Lung (tissue), 12 donors: Measurements from ENCODE around the gene TFDP1. TPM values are rescaled to one million over a fixed set of nuclear protein-coding genes. Genes with fewer than 3 reads are reported as not detected.
A peak's percentile ranks its signal among the peaks of the same experiment; 100 is the strongest.

ENCODE experiments used
- ATAC-seq: fragments of 200-7000 bp; cut with Tn5 transposase; one replicate; pipeline ENCODE4 v1.9.1; 2020; ENCODE audit warnings: moderate number of reproducible peaks; ENCODE audit not compliant: insufficient read depth, low FRiP score
- DNase-seq, 3 donors: peaks; one replicate each; pipeline ENCODE4 v3.0.0-alpha.2; 2013 to 2017
- H3K27ac ChIP-seq, 2 donors: one replicate each; pipeline ENCODE4 v1.5.1; 2013; ENCODE audit warnings: mild to moderate bottlenecking in 2 of 2, moderate library complexity in 2 of 2, control low read depth in 1 of 2, inconsistent platforms in 1 of 2, low read depth in 1 of 2, low read length in 1 of 2
- H3K27me3 ChIP-seq, 3 donors: one replicate each; pipeline ENCODE4 v1.5.1; 2013; ENCODE audit warnings: low read length in 2 of 3; ENCODE audit not compliant: control insufficient read depth in 3 of 3, insufficient read depth in 3 of 3
- H3K36me3 ChIP-seq, 4 donors: one replicate each; pipeline ENCODE4 v1.5.1; 2013; ENCODE audit warnings: low read length in 4 of 4, mild to moderate bottlenecking in 1 of 4, moderate library complexity in 1 of 4; ENCODE audit not compliant: control insufficient read depth in 4 of 4, insufficient read depth in 4 of 4
- H3K4me1 ChIP-seq, 5 donors: one replicate each; pipeline ENCODE4 v1.5.1; 2013; ENCODE audit warnings: low read length in 5 of 5, mild to moderate bottlenecking in 2 of 5, moderate library complexity in 1 of 5; ENCODE audit not compliant: control insufficient read depth in 5 of 5, insufficient read depth in 5 of 5
- H3K4me3 ChIP-seq: one replicate; pipeline ENCODE4 v1.5.1; 2013; ENCODE audit warnings: mild to moderate bottlenecking, control low read depth, moderate library complexity
- H3K9ac ChIP-seq, 2 donors: one replicate each; pipeline ENCODE4 v1.5.1; 2013; ENCODE audit warnings: low read length in 2 of 2, control low read depth in 1 of 2; ENCODE audit not compliant: insufficient read depth in 1 of 2
- H3K9me3 ChIP-seq, 4 donors: one replicate each; pipeline ENCODE4 v1.5.1; 2013; ENCODE audit warnings: low read length in 3 of 4, mild to moderate bottlenecking in 1 of 4, moderate library complexity in 1 of 4; ENCODE audit not compliant: control insufficient read depth in 4 of 4, insufficient read depth in 3 of 4
- WGBS, 2 donors: extraction: QIAGEN DNeasy Blood & Tissue Kit; methylation state at CpG; one replicate each; pipeline ENCODE4 v1.1.7; 2013; 5-methylcytosine and 5-hydroxymethylcytosine counted together
- polyA plus RNA-seq, 2 donors: library from polyadenylated mRNA; stranded (reverse); fragments of 200-250 nt; gene quantifications; one replicate each; pipeline ENCODE4 v1.2.1, GENCODE V29; 2013
- total RNA-seq, 2 donors: library from RNA; depleted of rRNA in 1 of 2; stranded (reverse); fragments of >200 nt in 1 of 2; gene quantifications; one replicate each; pipeline ENCODE4 v1.2.1, GENCODE V29; 2014 to 2021
- TF ChIP-seq, protein P1 (sequence below): IDR thresholded peaks from 2 replicates; pipeline ENCODE4 v1.5.1; 2012; ENCODE audit warnings: mild to moderate bottlenecking; ENCODE audit errors: control extremely low read depth, extremely low read depth
- donor health status: control.
- donor health status: control.
- donor health status: Bipolar disorder and iron deficiency.
- donor health status: healthy.
- donor health status: DM: yes; HTN: yes; CAD: no.

TFDP1 gene
- total and polyA plus RNA-seq, 4 donors, result 19.6 to 44.2 (median 40.3) TPM

DNA sequence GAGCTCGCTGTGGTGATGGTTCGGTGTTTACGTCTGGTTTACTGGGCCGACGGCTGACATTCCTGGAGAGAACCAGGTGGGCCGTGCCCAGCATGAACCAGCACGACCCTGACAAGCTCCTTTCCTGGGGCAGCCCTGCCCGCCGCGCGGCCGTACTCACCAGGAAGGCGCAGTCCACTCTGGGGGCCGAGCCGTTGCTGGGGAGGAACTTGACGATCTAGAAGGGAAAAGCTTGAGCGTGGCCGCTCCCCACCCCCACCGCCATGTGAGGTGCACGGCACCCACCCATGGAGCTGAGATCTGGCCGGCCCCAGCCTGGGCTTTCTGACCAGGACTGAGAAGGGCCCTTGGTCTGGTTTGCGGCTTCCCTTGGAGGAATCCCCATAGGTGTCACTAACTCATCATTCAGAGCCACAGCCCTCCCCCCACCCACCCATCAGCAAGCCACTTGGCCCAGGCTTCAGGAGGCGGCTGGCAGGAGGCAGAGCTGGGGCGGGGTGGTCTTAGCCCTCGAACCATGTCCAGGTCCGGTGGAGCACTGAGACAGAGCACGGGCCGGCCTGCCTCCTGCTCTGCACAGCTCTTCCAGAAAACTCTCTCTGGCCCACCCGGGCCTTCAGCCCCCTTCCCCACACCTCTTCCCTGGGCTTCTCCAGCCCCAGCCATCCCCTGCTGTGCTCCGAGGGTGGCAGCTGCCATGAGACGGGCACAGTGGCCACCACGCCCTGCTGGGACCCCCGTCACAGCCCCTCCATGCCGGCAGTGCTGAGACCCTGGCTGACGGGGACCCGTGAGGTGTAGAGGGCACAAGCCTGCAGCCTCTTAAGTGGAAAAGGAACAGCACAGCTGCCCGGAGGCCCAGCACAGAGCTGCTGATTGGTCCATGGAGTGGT is 67.2 kb downstream of the TFDP1 start:
- ATAC-seq (no peak), DNase-seq (peak in 1 of 3 donors; percentile 10)
- H3K4me3 ChIP-seq, result no peak overlapping the region
- H3K27ac ChIP-seq, result no peak overlapping the region
- no peaks in the 10 kb centered on the region for H3K36me3 ChIP-seq
- H3K4me1 ChIP-seq, result peaks cover 4 to 24% (median 8%) of the 10 kb centered on the region in 5 donors
- WGBS, 2 donors, result 94 to 95% methylated on average over 36 to 37 of the region's 37 CpGs
- H3K9me3 ChIP-seq, result no peaks in the 10 kb centered on the region
- H3K9ac ChIP-seq, result no peak overlapping the region
- TF ChIP-seq, protein P1, sequence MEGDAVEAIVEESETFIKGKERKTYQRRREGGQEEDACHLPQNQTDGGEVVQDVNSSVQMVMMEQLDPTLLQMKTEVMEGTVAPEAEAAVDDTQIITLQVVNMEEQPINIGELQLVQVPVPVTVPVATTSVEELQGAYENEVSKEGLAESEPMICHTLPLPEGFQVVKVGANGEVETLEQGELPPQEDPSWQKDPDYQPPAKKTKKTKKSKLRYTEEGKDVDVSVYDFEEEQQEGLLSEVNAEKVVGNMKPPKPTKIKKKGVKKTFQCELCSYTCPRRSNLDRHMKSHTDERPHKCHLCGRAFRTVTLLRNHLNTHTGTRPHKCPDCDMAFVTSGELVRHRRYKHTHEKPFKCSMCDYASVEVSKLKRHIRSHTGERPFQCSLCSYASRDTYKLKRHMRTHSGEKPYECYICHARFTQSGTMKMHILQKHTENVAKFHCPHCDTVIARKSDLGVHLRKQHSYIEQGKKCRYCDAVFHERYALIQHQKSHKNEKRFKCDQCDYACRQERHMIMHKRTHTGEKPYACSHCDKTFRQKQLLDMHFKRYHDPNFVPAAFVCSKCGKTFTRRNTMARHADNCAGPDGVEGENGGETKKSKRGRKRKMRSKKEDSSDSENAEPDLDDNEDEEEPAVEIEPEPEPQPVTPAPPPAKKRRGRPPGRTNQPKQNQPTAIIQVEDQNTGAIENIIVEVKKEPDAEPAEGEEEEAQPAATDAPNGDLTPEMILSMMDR, result no peak
- H3K27me3 ChIP-seq, result no peaks in the 10 kb centered on the region

DNA sequence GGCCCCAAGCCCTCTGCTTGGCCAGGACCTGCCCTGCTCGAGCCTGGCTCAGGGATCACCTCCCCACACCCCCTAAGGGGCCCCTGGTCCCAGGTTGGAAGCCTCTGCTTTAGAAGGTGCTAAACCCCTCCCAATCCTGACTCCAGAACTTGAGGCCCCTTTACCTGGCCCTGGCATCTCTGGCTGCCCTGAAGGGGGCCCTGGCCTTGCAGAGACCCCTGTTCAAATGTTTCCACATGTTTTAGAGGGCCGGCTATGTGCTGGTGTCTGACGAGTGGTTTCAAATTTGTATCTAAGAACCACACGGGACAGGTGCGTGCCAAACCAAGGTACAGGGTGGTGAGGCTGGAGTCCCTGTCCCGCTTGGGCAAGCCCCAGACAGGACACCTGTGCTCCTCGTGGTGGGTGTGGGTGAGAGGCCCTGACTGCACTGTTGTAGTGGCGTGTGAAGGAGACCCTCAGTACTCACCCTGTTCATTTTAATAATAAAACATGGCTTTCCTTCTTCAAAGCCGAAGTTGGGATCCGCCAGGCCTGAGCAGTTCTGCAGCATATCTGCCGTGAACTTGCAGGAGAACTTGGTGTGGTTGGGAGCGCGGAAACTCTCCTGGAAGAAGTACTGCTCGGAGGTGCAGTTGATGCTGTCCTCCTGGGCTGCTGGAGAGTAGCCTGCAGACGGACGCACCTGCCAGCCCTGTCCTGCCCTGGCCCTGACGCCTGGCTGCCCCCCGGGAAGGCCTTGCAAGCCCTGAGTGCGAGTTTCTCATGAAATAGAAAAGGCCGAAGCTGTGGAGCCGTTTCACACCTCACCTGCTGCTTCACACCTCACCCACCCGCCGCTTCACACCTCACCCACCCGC is 68.1 kb downstream of the TFDP1 start:
- Histone ChIP-seq H3K27me3 (no peaks in the 10 kb centered on the region), H3K4me3 (no peak overlapping the region), H3K4me1 (peaks cover 0 to 15% (median 0%) of the 10 kb centered on the region in 5 donors), H3K36me3 (no peaks in the 10 kb centered on the region), H3K9me3 (no peaks in the 10 kb centered on the region), H3K27ac (no peak overlapping the region), H3K9ac (no peak overlapping the region)
- TF ChIP-seq, protein P1, result no peak
- ATAC-seq (no peak), DNase-seq (peak in 1 of 3 donors; percentile 9)
- WGBS, 2 donors, result 92 to 95% methylated on average over 24 of the region's 24 CpGs

DNA sequence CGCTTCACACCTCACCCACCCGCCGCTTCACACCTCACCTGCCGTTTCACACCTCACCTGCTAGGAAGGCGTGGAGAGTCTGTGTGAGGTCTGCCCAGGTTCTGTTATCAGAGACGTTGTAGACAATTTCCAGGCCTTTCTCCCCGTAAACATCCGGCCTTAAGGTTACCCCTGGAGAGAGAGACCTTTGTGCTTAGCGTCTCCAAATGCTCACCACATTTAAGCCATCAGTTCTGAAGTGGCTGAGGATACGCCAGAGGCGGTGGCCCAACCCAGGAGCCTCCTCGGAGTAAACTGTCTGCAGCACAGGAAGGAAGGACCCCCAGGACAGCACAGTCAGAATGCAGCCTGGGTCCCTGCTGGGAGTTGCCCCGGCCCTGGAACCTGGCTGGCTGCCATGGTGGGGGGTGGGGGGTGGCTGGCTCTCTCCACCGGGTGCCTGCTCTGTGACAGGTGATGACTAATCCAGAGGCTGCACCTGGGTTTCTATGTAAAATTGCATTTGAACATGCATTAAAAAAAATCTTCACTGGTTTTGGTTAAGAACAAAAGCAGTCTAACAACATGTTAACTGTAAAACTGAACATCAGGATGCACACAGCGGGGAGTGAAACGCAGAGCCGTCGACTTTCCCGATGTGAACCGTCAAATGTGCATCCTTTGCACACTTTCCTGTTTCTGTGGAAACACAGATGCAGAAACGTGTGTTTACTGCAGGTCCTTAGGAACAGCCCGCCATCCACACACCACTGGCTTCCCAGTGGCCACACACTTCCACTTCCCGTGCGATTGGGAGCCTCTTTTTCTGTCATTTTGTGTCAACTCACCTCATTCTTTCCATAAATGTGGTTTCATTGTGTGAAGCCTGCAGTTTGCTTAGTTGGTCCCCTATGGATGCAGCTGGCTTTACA is 69.0 kb downstream of the TFDP1 start:
- WGBS, 2 donors, result 58 to 59% methylated on average over 24 of the region's 24 CpGs
- Histone ChIP-seq H3K27me3 (no peaks in the 10 kb centered on the region), H3K27ac (no peak overlapping the region), H3K9ac (no peak overlapping the region), H3K36me3 (no peaks in the 10 kb centered on the region), H3K4me3 (no peak overlapping the region), H3K4me1 (peaks cover 0 to 9% (median 0%) of the 10 kb centered on the region in 5 donors), H3K9me3 (no peaks in the 10 kb centered on the region)
- ATAC-seq (no peak), DNase-seq (peak in 1 of 3 donors; percentile 12)
- TF ChIP-seq, protein P1, result no peak
